SK-N-SH treated with all-trans-retinoic acid at 6 μM for 48 hours (cell line): Measurements from ENCODE around the gene SAMD4A.
A peak's percentile ranks its signal among the peaks of the same experiment; 100 is the strongest.

Experiments
- ATAC-seq: fragments of 200-7000 bp; cut with Tn5 transposase; 3 replicates; pipeline ENCODE4 v1.9.1; 2020; ENCODE audit warnings: mild to moderate bottlenecking, moderate library complexity
- BACH2 ChIP-seq: fragments of 250-450 bp; sonication (Bioruptor Pico); IDR thresholded peaks from 2 replicates; pipeline ENCODE4 v1.9.0; 2021; ENCODE audit warnings: mild to moderate bottlenecking, borderline replicate concordance
- CREB5 ChIP-seq: fragments of 250-450 bp; sonication (Bioruptor Pico); IDR thresholded peaks from 2 replicates; pipeline ENCODE4 v1.5.1; 2020; ENCODE audit warnings: low read depth, mild to moderate bottlenecking, moderate library complexity
- CSDC2 ChIP-seq: fragments of 250-450 bp; sonication (Bioruptor Pico); IDR thresholded peaks from 2 replicates; pipeline ENCODE4 v1.5.0; 2020; ENCODE audit warnings: mild to moderate bottlenecking, moderate library complexity
- ESRRG ChIP-seq: fragments of 250-450 bp; sonication (Bioruptor Pico); IDR thresholded peaks from 2 replicates; pipeline ENCODE4 v1.6.1; 2021; ENCODE audit warnings: mild to moderate bottlenecking
- GLIS3 ChIP-seq: fragments of 250-450 bp; sonication (Bioruptor Pico); IDR thresholded peaks from 2 replicates; pipeline ENCODE4 v1.5.0; 2020; ENCODE audit warnings: mild to moderate bottlenecking, moderate library complexity
- ISL1 ChIP-seq: fragments of 250-450 bp; sonication (Bioruptor Pico); IDR thresholded peaks from 2 replicates; pipeline ENCODE4 v2.1.2; 2022; ENCODE audit warnings: mild to moderate bottlenecking, moderate library complexity
- OSR1 ChIP-seq: fragments of 250-450 bp; sonication (Bioruptor Pico); IDR thresholded peaks from 2 replicates; pipeline ENCODE4 v1.8.0; 2022; ENCODE audit warnings: moderate library complexity, mild to moderate bottlenecking, inconsistent platforms
- PATZ1 ChIP-seq: fragments of 250-450 bp; sonication (Bioruptor Pico); IDR thresholded peaks from 2 replicates; pipeline ENCODE4 v1.8.0; 2020; ENCODE audit warnings: mild to moderate bottlenecking, moderate library complexity, borderline replicate concordance
- POU6F1 ChIP-seq: fragments of 250-450 bp; sonication (Bioruptor Pico); IDR thresholded peaks from 2 replicates; pipeline ENCODE4 v1.8.0; 2021; ENCODE audit warnings: low read depth, mild to moderate bottlenecking, moderate library complexity, borderline replicate concordance
- PPARA ChIP-seq: fragments of 250-450 bp; sonication (Bioruptor Pico); IDR thresholded peaks from 2 replicates; pipeline ENCODE4 v1.5.0; 2020; ENCODE audit warnings: mild to moderate bottlenecking, borderline replicate concordance
- RARB ChIP-seq: fragments of 250-450 bp; sonication (Bioruptor Pico); IDR thresholded peaks from 2 replicates; pipeline ENCODE4 v1.8.0; 2021; ENCODE audit warnings: mild to moderate bottlenecking, moderate library complexity
- SNAI2 ChIP-seq: fragments of 250-450 bp; sonication (Bioruptor Pico); IDR thresholded peaks from 2 replicates; pipeline ENCODE4 v1.5.0; 2020; ENCODE audit warnings: mild to moderate bottlenecking, moderate library complexity
- TCF4 ChIP-seq: fragments of 250-450 bp; sonication (Bioruptor Pico); IDR thresholded peaks from 2 replicates; pipeline ENCODE4 v1.8.0; 2021; ENCODE audit warnings: mild to moderate bottlenecking, moderate library complexity, borderline replicate concordance
- TOX ChIP-seq: fragments of 250-450 bp; sonication (Bioruptor Pico); IDR thresholded peaks from 2 replicates; pipeline ENCODE4 v1.8.0; 2021; ENCODE audit warnings: mild to moderate bottlenecking, moderate library complexity, borderline replicate concordance
- ZFP3 ChIP-seq: fragments of 250-450 bp; sonication (Bioruptor Pico); IDR thresholded peaks from 2 replicates; pipeline ENCODE4 v1.5.0; 2020; ENCODE audit warnings: mild to moderate bottlenecking, moderate library complexity
- ZFP30 ChIP-seq: fragments of 450-650 bp; formaldehyde crosslinking; IDR thresholded peaks from 2 replicates; pipeline ENCODE4 v1.5.0; 2022; ENCODE audit warnings: mild to moderate bottlenecking, moderate library complexity
- ZNF565 ChIP-seq: fragments of 450-650 bp; formaldehyde crosslinking; conservative IDR thresholded peaks from 2 replicates; pipeline ENCODE4 v1.5.0; 2020; ENCODE audit warnings: low read depth, mild to moderate bottlenecking, moderate library complexity
- ZNF70 ChIP-seq: fragments of 450-650 bp; formaldehyde crosslinking; IDR thresholded peaks from 2 replicates; pipeline ENCODE4 v1.5.0; 2020; ENCODE audit warnings: mild to moderate bottlenecking, moderate library complexity
- ZNF8 ChIP-seq: fragments of 450-650 bp; formaldehyde crosslinking; IDR thresholded peaks from 2 replicates; pipeline ENCODE4 v1.5.0; 2020; ENCODE audit warnings: mild to moderate bottlenecking, moderate library complexity
- TF ChIP-seq, protein P1 (sequence below): fragments of 250-450 bp; sonication (Bioruptor Pico); IDR thresholded peaks from 2 replicates; pipeline ENCODE4 v1.5.1; 2021; ENCODE audit warnings: mild to moderate bottlenecking, moderate library complexity

Gene SAMD4A

DNA sequence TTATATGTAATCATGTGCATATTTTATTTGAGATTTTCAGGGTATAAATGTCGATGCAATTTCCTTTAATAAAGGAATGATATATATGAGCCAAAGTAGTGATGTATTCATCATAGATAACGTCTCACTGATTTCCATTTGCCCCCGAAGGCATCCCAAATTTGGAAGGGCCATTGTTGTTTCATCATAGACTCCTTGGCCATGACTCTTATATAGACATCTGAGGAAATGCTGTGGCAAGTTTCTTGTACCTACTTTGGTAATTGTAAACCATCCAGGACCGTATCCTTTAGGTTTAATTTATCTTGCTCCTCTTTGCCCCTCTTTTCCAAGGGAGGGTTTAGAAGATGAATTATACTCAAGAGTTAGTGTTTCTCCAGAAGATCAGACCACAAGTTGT lies 84.7 kb downstream of the SAMD4A start:
- ATAC-seq: peak; percentile 9; the same call in 2 of the 3 replicates
- TF ChIP-seq CREB5: no peak
- no peak for TF ChIP-seq RARB
- TF ChIP-seq, protein P1, sequence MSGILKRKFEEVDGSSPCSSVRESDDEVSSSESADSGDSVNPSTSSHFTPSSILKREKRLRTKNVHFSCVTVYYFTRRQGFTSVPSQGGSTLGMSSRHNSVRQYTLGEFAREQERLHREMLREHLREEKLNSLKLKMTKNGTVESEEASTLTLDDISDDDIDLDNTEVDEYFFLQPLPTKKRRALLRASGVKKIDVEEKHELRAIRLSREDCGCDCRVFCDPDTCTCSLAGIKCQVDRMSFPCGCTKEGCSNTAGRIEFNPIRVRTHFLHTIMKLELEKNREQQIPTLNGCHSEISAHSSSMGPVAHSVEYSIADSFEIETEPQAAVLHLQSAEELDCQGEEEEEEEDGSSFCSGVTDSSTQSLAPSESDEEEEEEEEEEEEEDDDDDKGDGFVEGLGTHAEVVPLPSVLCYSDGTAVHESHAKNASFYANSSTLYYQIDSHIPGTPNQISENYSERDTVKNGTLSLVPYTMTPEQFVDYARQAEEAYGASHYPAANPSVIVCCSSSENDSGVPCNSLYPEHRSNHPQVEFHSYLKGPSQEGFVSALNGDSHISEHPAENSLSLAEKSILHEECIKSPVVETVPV (CRISPR knock-in tag): no peak
- no peak for TF ChIP-seq TCF4 (CRISPR knock-in tag)
- no peak for TF ChIP-seq PPARA
- TF ChIP-seq POU6F1: no peak
- TF ChIP-seq ZFP3: no peak
- no peak for TF ChIP-seq ZNF70
- TF ChIP-seq GLIS3 (CRISPR knock-in tag): no peak
- TF ChIP-seq BACH2: no peak
- no peak for TF ChIP-seq TOX (CRISPR knock-in tag)
- no peak for TF ChIP-seq ESRRG
- TF ChIP-seq, all 23 proteins: peak for 0

GRCh38 chr14:54652188-54652587 lies 85.3 kb downstream of the SAMD4A start:
- no peak for TF ChIP-seq PATZ1
- peak; percentile 94 for TF ChIP-seq CREB5
- peak; percentile 79 for TF ChIP-seq ISL1 (CRISPR knock-in tag)
- ATAC-seq: peak; percentile 97

DNA sequence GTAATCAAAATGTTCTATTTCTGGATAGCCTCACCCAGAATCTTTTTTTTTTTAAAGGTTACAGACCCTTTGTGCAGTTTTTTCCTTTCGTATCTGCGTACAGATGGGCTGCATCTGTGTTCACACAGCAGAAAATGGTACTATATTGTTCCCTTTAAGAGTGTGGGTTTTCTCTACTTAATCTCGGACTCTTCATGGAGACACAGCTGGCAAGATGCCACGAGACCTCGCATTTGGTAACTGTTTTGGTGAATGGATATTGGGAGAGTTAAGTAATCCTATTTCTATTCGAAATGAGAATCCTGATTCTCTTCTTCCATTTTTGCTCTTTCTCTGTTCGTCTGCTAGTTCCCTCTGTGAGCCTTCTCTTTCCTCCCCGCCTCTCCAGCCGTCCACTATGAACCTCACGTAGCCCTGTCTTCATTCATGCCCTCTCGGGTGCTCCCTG lies 85.7 kb downstream of the SAMD4A start:
- peak; percentile 25 for ATAC-seq
- TF ChIP-seq ZNF70 (no peak), ZFP30 (CRISPR knock-in tag) (no peak), GLIS3 (CRISPR knock-in tag) (no peak), CREB5 (no peak), BACH2 (no peak), RARB (no peak), ZFP3 (no peak), ESRRG (no peak), SNAI2 (CRISPR knock-in tag) (no peak), POU6F1 (no peak), PATZ1 (no peak; the same call in 1 of the 2 replicates), ZNF8 (CRISPR knock-in tag) (no peak), ISL1 (CRISPR knock-in tag) (no peak), CSDC2 (CRISPR knock-in tag) (no peak), OSR1 (CRISPR knock-in tag) (no peak), ZNF565 (no peak)
- TF ChIP-seq, protein P1 (CRISPR knock-in tag): no peak
- TF ChIP-seq, all 23 proteins: peak for 0
